SU-DHL-6 (cell line): ENCODE measurements around the gene VAV3.

ENCODE experiments used
- H2AFZ ChIP-seq: fragments of 200-600 bp; sonication (generic); 2 replicates; pipeline ENCODE4 v1.6.1; 2014; ENCODE audit warnings: low read depth, mild to moderate bottlenecking, moderate library complexity, mixed read lengths, antibody characterized with exemption, low read length; ENCODE audit not compliant: severe bottlenecking
- H3F3A ChIP-seq: fragments of 200-600 bp; shearing (Covaris generic); 2 replicates; pipeline ENCODE4 v1.6.0; 2016; ENCODE audit warnings: antibody characterized with exemption, mild to moderate bottlenecking; ENCODE audit not compliant: insufficient read depth
- H3K27ac ChIP-seq: fragments of 200-600 bp; sonication (generic); 2 replicates; pipeline ENCODE4 v1.5.1; 2016; ENCODE audit warnings: low read depth, mild to moderate bottlenecking, low read length, moderate library complexity, mixed read lengths
- H3K27me3 ChIP-seq: fragments of 200-600 bp; sonication (generic), shearing (Covaris generic); 2 replicates; pipeline ENCODE4 v1.6.0; 2014; ENCODE audit warnings: mild to moderate bottlenecking, low read length
- H3K36me3 ChIP-seq: fragments of 200-600 bp; sonication (generic); 2 replicates; pipeline ENCODE4 v1.6.1; 2014; ENCODE audit warnings: mild to moderate bottlenecking, low read length, mixed read lengths
- H3K4me2 ChIP-seq: fragments of 300-600, 200-600 bp; shearing (Covaris generic), sonication (generic); 2 replicates; pipeline ENCODE4 v1.6.0; 2014; ENCODE audit warnings: low read length, low read depth, mild to moderate bottlenecking; ENCODE audit not compliant: poor library complexity, severe bottlenecking
- H3K4me3 ChIP-seq: fragments of 200-600 bp; sonication (generic); 2 replicates; pipeline ENCODE4 v1.5.1; 2014; ENCODE audit warnings: antibody characterized with exemption, low read length, mild to moderate bottlenecking, mixed read lengths; ENCODE audit not compliant: insufficient read depth, poor library complexity, severe bottlenecking
- H3K79me2 ChIP-seq: fragments of 200-600 bp; sonication (generic); 2 replicates; pipeline ENCODE4 v1.6.1; 2014; ENCODE audit warnings: mild to moderate bottlenecking, low read length, moderate library complexity; ENCODE audit not compliant: insufficient read depth
- H3K9ac ChIP-seq: fragments of 200-600 bp; sonication (generic); 2 replicates; pipeline ENCODE4 v1.7.0; 2014; ENCODE audit warnings: mild to moderate bottlenecking, low read length
- H3K9me2 ChIP-seq: fragments of 200-600 bp; sonication (generic); replicated peaks from 2 replicates; pipeline ENCODE4 v1.6.1; 2014; ENCODE audit warnings: low read length; ENCODE audit not compliant: insufficient read depth
- H3K9me3 ChIP-seq: fragments of 200-600 bp; sonication (generic); 2 replicates; pipeline ENCODE4 v1.6.1; 2014; ENCODE audit warnings: low read length, mixed read lengths; ENCODE audit not compliant: insufficient read depth
- H4K20me1 ChIP-seq: fragments of 200-600 bp; sonication (generic); 2 replicates; pipeline ENCODE4 v1.6.1; 2014; ENCODE audit warnings: low read depth, mild to moderate bottlenecking, antibody characterized with exemption, low read length, moderate library complexity, mixed read lengths
- EZH2phosphoT487 ChIP-seq: fragments of 200-600 bp; sonication (generic), shearing (Covaris generic); conservative IDR thresholded peaks from 2 replicates; pipeline ENCODE4 v1.6.1; 2018; ENCODE audit warnings: mild to moderate bottlenecking, antibody characterized with exemption, low read length, moderate library complexity, mixed read lengths
- TF ChIP-seq, protein P1 (sequence below): fragments of 200-600 bp; sonication (generic); IDR thresholded peaks from one replicate; pipeline ENCODE4 v1.5.1; 2017; ENCODE audit warnings: antibody characterized with exemption, mild to moderate bottlenecking, low read length, moderate library complexity; ENCODE audit not compliant: insufficient read depth, poor library complexity, severe bottlenecking

Gene VAV3

DNA sequence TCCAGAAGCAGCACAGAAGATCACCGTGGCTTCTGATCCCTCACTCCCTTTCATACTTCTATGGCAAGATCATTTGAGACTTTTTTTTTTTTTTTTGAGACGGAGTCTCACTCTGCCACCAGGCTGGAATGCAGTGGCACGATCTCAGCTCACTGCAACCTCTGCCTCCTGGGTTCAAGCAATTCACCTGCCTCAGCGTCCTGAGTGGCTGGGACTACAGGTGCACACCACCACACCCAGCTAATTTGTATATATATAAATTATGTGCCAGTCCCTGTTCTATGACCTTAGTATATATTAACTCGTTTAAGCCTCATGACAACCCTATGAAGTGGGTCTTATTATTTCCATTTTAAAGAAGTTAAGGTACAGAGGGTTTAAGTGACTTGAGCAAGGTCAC lies 298.5 kb downstream of the VAV3 start:
- Histone ChIP-seq H4K20me1 (no peaks in the 10 kb centered on the region), H3K27me3 (no peaks in the 10 kb centered on the region), H3K9me2 (no peaks in the 10 kb centered on the region), H3F3A (no peaks in the 10 kb centered on the region), H2AFZ (no peak overlapping the region), H3K27ac (no peak overlapping the region), H3K9me3 (no peaks in the 10 kb centered on the region), H3K9ac (no peak overlapping the region), H3K36me3 (no peaks in the 10 kb centered on the region), H3K4me2 (no peak overlapping the region), H3K79me2 (no peaks in the 10 kb centered on the region), H3K4me3 (no peak overlapping the region)
- TF ChIP-seq, protein P1, sequence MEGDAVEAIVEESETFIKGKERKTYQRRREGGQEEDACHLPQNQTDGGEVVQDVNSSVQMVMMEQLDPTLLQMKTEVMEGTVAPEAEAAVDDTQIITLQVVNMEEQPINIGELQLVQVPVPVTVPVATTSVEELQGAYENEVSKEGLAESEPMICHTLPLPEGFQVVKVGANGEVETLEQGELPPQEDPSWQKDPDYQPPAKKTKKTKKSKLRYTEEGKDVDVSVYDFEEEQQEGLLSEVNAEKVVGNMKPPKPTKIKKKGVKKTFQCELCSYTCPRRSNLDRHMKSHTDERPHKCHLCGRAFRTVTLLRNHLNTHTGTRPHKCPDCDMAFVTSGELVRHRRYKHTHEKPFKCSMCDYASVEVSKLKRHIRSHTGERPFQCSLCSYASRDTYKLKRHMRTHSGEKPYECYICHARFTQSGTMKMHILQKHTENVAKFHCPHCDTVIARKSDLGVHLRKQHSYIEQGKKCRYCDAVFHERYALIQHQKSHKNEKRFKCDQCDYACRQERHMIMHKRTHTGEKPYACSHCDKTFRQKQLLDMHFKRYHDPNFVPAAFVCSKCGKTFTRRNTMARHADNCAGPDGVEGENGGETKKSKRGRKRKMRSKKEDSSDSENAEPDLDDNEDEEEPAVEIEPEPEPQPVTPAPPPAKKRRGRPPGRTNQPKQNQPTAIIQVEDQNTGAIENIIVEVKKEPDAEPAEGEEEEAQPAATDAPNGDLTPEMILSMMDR, result no peak
- TF ChIP-seq EZH2phosphoT487, result no peak

DNA sequence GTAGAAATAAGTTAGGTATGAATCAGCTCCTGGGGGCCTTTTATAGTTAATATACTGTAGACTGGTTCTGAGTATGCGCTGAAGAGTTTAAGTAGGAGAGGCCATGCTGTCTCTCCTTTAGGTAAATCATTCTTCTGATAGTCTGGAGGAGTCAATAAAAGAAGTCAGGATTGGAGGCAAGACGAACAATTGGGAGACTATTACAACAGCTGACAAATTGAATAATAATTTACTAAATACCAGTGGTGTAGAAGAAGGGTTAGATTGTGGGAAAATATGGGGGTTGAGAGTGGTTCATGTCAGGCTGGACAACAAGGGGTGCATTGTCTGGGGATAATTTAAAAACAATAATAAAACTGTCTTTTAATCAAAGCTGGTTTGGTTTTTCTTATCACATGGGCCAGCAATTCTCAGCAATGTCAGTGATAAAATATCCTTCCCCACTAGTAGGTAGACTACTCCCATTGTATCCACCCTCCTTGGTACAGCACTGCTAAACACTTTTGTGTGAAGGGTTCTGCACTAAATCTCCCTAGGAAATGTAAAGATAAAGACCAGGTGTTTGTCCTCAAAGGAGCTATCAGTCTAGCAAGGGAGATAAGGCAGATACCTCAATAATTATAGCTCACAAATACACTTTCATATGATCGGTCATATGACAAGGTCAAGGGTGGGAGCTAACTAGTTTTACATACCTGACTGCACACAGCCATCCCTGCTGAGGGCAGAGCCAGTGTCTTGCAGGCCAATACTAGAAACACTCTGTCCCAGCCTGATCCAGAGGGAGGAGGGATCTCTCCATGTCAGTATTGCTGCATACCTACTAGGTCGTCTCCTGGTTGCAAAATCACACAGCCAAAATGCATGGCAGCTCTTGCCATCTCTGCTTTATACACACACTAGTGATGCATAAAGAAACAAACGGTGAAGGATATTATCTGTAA lies 299.7 kb downstream of the VAV3 start:
- no peaks in the 10 kb centered on the region for H3K79me2 ChIP-seq
- no peaks in the 10 kb centered on the region for H4K20me1 ChIP-seq
- no peaks in the 10 kb centered on the region for H3K9me2 ChIP-seq
- H3K27me3 ChIP-seq, result no peaks in the 10 kb centered on the region
- H3K36me3 ChIP-seq, result no peaks in the 10 kb centered on the region
- H3K4me2 ChIP-seq, result no peak overlapping the region
- no peak for TF ChIP-seq EZH2phosphoT487
- TF ChIP-seq, protein P1, result no peak
- no peaks in the 10 kb centered on the region for H3K9me3 ChIP-seq
- H2AFZ ChIP-seq, result no peak overlapping the region
- H3K27ac ChIP-seq, result no peak overlapping the region
- no peak overlapping the region for H3K9ac ChIP-seq
- H3K4me3 ChIP-seq, result no peak overlapping the region
- no peaks in the 10 kb centered on the region for H3F3A ChIP-seq

DNA sequence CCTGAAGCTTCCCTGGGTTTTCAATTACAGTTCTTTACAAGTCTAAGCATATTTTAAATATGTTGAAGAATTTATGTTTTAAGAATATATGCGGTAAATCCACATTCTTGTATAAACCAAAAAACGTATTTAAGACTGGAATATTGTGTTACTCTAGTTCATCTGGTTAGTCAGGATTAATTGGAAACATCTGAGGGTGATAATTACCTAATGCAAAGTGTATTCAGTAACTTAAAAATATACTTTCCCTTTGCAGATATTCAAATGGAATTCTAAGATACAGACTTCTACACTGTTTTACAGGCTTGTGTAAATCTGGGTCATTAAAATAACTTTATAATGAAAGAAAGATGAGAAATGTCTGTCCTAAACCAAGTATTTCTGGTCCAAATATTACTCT lies 302.0 kb downstream of the VAV3 start:
- Histone ChIP-seq H2AFZ (no peak overlapping the region), H4K20me1 (no peaks in the 10 kb centered on the region), H3K27me3 (no peaks in the 10 kb centered on the region), H3K9me3 (no peaks in the 10 kb centered on the region), H3K36me3 (no peaks in the 10 kb centered on the region), H3K9ac (no peak overlapping the region), H3K27ac (no peak overlapping the region), H3F3A (no peaks in the 10 kb centered on the region), H3K9me2 (no peaks in the 10 kb centered on the region), H3K4me3 (no peak overlapping the region), H3K79me2 (no peaks in the 10 kb centered on the region), H3K4me2 (no peak overlapping the region)
- no peak for TF ChIP-seq EZH2phosphoT487
- TF ChIP-seq, protein P1, result no peak
